ENCODE measurements around the gene TBX2.

The TBX2 gene

DNA sequence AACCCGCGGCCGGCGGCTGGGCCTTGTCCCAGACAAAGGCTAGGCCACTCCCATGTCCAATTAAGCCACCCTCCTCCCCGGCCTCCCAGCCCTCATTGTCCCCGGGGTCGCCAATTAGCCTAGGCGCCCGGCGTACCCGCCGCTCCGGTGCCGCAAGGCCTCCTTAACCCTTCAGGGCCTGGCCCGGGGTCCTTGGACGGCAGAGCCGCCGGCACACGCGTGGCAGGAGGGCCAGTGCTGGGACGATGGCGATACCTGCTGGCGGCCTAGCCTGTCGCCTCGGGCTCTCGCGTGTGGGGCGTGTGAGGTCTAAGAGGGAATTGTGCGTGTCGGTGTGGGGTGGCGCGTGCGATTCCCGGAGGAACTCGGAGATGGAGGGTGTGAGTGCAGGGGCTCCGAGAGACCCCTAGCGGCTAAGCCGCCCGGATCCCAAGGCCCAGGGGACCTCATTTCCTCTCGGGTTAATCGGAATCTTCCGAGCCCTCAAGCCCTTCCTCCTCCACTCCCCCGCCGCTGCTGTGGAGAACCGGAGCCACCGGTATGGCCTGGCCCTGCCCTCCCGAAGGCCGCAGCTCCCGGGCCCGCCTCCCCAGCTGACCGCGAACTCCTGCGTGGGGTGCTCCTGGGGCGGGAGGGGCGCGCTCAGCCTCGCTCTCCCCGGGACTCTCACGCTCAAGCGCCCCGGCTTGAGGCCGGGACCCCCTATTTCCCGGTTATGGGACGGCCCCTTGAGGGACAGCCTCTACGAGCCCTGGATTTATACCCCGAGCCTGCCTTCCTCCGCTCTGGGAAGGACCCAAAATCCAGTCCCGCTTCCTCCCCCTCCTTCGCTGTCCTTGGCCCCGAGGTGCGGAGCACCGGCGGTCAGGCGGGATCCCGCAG is 11.9 kb downstream of the TBX2 start:
- peaks cover 40% of the 10 kb centered on the region for H3K27me3 ChIP-seq (ENCODE audit: insufficient read depth, low read length)

DNA sequence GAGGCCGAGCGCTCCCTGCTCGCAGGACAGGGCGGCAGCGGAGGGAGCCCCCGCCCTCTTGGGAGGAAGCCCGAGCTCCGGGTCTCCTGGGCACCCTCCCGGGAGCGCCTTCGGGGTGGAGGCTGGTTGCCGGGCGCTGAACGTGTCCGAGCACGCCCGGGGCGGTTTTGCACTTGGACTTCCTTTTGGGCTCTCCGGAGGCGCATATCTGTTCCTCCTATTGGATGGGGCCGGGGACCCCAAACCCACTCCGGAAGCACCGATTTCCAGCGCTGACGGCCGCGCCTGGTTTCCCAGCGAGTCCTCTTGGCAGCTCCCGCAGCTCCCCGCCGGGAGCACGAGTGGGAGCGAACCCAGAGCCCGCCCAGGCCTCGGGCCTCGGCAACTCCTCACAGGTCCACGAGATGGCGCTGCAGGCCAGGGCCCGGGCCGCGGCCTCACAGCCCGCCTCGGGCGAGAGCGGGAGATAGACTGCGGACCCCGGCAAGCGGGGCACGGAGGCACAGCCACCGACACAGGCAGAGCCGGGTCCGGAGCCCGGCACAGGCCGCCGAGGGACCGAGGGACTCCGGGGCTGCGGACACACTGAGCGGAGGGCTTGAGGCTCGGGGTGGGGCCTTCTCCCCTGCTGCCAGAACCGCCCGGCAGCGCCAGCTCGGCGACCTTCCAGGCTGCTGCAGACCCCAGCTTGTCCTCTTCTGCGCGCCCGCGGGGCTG is 12.7 kb downstream of the TBX2 start:
- Histone ChIP-seq H3K4me3 (ENCODE audit: low read length) (peak overlapping the region; percentile 50), H2AFZ (ENCODE audit: low read depth, low read length) (peak overlapping the region; percentile 92), H3K4me1 (ENCODE audit: insufficient read depth, low read length) (peaks cover 14% of the 10 kb centered on the region), H3K27me3 (ENCODE audit: insufficient read depth, low read length) (peaks cover 32% of the 10 kb centered on the region), H3K36me3 (ENCODE audit: insufficient read depth, low read length) (no peaks in the 10 kb centered on the region), H3K9me3 (ENCODE audit: low read length) (peaks cover 1% of the 10 kb centered on the region)

More for the DNA sequence above, 11.9 kb downstream of the TBX2 start:
- H3K4me3 ChIP-seq (ENCODE audit: low read length): peak overlapping the region; percentile 50
- peaks cover 14% of the 10 kb centered on the region for H3K4me1 ChIP-seq (ENCODE audit: insufficient read depth, low read length)
- no peaks in the 10 kb centered on the region for H3K36me3 ChIP-seq (ENCODE audit: insufficient read depth, low read length)
- H3K9me3 ChIP-seq (ENCODE audit: low read length): peaks cover 1% of the 10 kb centered on the region
- peak overlapping the region; percentile 92 for H2AFZ ChIP-seq (ENCODE audit: low read depth, low read length)

DNA sequence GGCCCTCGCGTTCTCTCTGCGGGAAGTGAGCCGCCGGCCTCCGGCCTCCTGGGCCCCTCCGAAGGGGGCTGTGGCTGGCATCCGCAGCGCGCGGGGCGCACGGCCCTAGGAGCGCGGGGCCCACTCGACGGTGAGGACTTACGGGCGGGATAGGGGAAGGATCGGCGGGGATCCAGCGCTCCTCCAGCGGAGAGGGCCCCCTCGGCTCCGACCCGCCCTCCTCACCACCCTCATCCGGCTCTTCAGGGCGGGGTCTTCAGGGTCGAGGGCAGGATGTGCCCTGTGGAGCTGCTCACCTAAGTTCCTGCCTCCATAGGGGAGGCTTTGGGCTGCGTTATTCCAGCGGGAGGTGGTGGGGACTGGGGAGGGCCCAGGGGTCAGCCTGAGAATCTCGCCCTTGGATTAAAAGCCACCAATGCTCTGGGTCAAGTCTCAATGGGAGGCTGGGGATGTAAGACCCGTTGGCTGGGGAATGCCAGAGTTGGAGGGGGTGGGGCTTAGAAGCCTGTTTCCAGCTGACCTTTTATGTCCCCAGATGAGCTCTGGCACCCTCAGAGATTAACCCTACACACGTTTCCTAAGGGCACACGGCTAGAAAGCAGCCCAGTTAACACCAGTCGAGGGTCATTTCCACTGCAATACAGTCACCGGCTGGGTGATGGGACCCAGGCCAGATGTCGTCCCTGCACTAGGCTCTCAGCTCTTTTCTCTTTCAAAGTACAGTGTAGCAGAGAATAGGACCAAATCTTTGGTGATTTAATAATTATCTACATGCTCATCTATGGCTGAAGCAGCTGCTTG is 13.4 kb downstream of the TBX2 start:
- H3K36me3 ChIP-seq (ENCODE audit: insufficient read depth, low read length): no peaks in the 10 kb centered on the region
- peaks cover 24% of the 10 kb centered on the region for H3K27me3 ChIP-seq (ENCODE audit: insufficient read depth, low read length)
- peaks cover 14% of the 10 kb centered on the region for H3K4me1 ChIP-seq (ENCODE audit: insufficient read depth, low read length)
- H3K9me3 ChIP-seq (ENCODE audit: low read length): peaks cover 1% of the 10 kb centered on the region
- H2AFZ ChIP-seq (ENCODE audit: low read depth, low read length): peak overlapping the region; percentile 92
- peak overlapping the region; percentile 50 for H3K4me3 ChIP-seq (ENCODE audit: low read length)

DNA sequence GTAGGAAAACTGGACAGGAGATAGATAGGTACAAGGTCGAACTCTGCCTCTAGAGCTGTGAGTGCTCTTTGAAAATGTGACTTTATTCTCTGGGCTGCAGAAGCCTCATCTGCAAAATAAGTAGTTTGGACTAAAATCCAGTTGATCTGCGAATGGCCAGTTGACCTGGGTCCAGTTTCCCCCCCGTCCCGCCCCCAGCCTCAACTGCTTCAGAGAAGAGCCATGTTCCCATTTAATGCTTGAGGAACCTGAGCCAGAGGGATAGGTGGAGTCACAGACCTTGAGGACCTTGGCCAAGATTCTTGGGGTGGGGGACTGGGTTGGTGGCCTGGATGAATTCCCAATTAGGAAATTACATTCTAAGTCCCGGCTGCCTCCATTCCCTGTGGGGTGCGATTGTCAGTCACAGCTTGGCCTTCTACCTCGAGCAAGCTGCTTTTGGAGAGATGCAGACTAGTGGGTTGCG is 14.1 kb downstream of the TBX2 start:
- H3K9me3 ChIP-seq (ENCODE audit: low read length): peaks cover 1% of the 10 kb centered on the region
- H3K4me3 ChIP-seq (ENCODE audit: low read length): no peak overlapping the region
- no peak overlapping the region for H2AFZ ChIP-seq (ENCODE audit: low read depth, low read length)
- no peaks in the 10 kb centered on the region for H3K36me3 ChIP-seq (ENCODE audit: insufficient read depth, low read length)
- peaks cover 18% of the 10 kb centered on the region for H3K27me3 ChIP-seq (ENCODE audit: insufficient read depth, low read length)
- H3K4me1 ChIP-seq (ENCODE audit: insufficient read depth, low read length): peaks cover 11% of the 10 kb centered on the region

DNA sequence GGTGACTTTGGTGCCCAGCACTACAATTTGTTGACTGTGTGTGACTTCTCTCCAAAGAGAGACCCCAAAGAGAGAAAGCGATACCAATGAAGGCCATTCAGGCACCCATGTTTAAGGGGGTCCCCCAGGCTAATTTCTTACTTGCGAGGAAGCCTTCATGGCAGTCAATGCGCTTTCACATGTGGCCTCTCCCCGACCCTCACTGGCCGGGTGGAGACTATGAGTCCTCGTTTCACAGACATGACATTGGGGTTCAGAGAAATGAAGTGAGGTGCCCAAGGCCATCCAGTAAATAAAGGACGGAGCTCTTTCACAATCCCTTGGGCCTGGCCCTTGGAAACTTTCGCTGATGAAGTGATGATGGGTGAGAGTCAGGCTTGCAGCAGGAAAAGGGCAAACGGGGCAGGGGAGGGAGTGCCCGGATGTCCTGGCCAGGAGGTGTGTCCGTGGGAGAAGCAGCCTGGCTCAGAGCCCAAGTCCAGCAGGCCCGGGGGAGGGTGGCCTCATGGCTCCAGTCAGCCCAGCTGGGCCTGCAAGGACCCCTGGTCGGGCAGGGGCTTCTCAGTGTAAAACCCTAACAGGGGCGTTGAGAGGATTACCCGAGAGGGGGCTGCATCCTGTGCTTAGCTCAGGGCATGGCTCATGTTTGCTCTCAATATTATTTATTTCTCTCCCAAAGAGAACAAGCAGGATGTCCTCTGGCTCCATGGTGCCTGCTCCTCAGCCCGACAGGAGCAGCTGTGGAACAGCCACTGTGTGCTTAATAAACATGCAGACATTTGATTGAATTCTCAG is 14.7 kb downstream of the TBX2 start:
- Histone ChIP-seq H3K27me3 (ENCODE audit: insufficient read depth, low read length) (peaks cover 15% of the 10 kb centered on the region), H3K4me1 (ENCODE audit: insufficient read depth, low read length) (peaks cover 9% of the 10 kb centered on the region), H3K4me3 (ENCODE audit: low read length) (no peak overlapping the region), H3K36me3 (ENCODE audit: insufficient read depth, low read length) (no peaks in the 10 kb centered on the region), H3K9me3 (ENCODE audit: low read length) (peaks cover 1% of the 10 kb centered on the region), H2AFZ (ENCODE audit: low read depth, low read length) (no peak overlapping the region)

DNA sequence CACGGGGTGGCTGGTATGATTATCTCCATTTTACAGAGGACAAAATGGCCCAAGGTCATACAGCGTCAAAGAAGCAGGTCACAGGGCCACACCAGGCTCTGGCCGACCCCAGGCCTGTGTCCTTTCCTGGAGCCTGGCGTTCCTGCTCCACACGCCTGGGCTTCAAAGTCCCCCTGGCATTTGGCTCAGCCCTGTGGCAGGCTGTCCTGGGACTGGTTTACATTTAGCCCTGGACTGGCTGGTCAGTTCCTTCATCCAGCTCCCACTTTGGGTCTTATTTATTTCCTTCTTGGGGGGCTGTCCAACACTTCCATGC is 15.3 kb downstream of the TBX2 start:
- peaks cover 9% of the 10 kb centered on the region for H3K4me1 ChIP-seq (ENCODE audit: insufficient read depth, low read length)
- H2AFZ ChIP-seq (ENCODE audit: low read depth, low read length): no peak overlapping the region
- H3K4me3 ChIP-seq (ENCODE audit: low read length): no peak overlapping the region
- H3K9me3 ChIP-seq (ENCODE audit: low read length): peaks cover 1% of the 10 kb centered on the region
- peaks cover 13% of the 10 kb centered on the region for H3K27me3 ChIP-seq (ENCODE audit: insufficient read depth, low read length)
- no peaks in the 10 kb centered on the region for H3K36me3 ChIP-seq (ENCODE audit: insufficient read depth, low read length)

DNA sequence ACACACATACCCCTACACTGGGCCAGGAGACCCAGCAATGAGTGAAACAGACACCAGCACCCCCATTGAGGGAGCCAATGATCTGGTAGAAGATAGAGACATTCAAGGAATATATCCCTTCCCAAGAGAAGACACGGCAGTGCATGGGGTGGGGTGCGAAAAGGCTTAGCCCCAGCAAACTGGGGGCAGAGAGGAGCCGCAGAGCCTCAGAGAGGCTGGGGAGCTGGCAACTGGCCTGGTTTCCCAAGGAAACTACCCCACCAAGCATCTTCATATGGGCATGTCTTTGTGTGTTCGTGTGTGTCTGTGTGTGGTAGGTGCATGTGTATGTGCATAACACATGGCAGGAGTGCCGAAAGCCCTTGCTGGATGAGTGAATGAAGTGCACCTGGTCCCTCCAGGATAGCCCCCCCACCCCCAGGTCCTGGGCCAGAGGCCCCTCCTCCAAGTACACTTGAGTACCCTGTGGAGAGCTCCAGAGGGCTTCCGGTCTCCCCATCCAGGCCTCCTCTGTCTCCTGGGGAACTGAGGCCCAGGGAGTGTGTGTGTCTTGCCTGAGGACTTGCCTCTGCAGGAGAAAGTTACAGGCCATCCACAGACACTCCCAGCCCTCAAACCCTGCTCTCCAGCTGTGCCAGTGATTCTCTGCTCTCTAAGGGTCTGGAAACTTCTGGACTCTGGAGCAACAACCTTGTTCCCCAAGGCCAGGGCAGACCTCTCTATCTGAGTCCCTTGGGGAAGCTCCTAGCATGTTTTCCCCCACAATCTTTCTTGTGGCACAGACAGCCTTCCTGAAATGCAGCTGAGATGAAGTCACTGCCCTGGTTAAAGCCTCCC is 15.9 kb downstream of the TBX2 start:
- Histone ChIP-seq H2AFZ (ENCODE audit: low read depth, low read length) (no peak overlapping the region), H3K4me1 (ENCODE audit: insufficient read depth, low read length) (peaks cover 4% of the 10 kb centered on the region), H3K36me3 (ENCODE audit: insufficient read depth, low read length) (no peaks in the 10 kb centered on the region), H3K4me3 (ENCODE audit: low read length) (no peak overlapping the region), H3K27me3 (ENCODE audit: insufficient read depth, low read length) (peaks cover 6% of the 10 kb centered on the region), H3K9me3 (ENCODE audit: low read length) (peaks cover 1% of the 10 kb centered on the region)

DNA sequence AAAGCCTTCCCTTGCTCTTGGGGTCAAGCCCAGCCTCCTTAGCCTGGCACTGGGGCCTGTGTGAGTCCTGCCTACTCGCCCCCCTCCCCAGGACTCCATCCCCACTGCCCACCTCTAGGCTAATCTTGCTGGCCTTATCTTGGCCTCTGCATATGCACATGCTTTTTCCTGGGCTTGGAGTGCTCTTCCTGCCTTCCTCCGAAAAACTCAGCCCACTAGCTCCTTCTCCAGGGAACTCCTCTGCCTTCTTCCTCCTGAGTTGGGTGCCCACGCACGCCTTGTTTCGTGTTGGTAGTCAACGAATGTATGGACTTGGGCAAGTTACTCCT is 16.5 kb downstream of the TBX2 start:
- H3K4me3 ChIP-seq (ENCODE audit: low read length): no peak overlapping the region
- peak overlapping the region; percentile 82 for H2AFZ ChIP-seq (ENCODE audit: low read depth, low read length)
- H3K27me3 ChIP-seq (ENCODE audit: insufficient read depth, low read length): peaks cover 6% of the 10 kb centered on the region

DNA sequence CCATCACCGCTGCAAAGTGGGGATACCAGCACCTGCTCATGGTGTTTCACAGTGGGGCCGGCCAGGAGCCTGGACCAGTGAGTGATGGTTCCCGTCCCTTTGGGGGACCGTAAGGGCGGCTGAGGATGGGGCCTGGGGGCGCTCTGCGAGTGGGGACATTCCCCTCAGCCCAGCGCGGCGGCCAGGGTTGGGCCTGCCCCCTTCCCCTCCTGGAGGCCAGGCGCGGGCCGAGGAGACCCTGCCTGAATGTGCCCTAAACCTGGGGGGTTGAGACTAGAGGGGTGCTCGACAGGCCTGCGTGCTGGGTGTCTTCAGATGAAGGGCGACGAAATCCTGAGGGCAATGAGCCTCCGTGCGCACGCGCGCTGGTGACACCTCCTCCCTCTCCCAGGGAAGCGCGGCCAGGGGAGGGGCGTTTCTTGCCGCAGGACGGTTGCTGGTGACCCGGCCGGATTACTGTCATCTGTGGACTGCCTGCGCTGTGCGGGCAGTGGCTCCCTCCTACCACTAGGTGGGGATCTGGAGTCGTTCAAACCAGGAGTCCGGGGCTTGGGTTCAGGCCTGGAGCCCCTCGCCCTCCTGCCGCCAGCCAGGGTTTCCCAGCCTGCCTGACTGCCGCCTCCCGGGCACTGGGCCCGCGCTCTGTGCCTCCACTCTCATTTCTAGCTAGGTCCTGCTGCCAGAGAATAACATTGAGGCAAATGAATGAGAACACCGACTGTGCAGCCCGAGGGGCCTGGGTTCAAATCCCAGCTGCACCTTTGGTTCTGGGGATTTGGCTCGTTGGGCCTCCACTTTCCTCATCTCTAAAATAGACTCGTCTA is 17.1 kb downstream of the TBX2 start:
- peaks cover 5% of the 10 kb centered on the region for H3K27me3 ChIP-seq (ENCODE audit: insufficient read depth, low read length)

More for the DNA sequence above, 16.5 kb downstream of the TBX2 start:
- peaks cover 2% of the 10 kb centered on the region for H3K4me1 ChIP-seq (ENCODE audit: insufficient read depth, low read length)
- peaks cover 1% of the 10 kb centered on the region for H3K9me3 ChIP-seq (ENCODE audit: low read length)
- H3K36me3 ChIP-seq (ENCODE audit: insufficient read depth, low read length): no peaks in the 10 kb centered on the region

DNA sequence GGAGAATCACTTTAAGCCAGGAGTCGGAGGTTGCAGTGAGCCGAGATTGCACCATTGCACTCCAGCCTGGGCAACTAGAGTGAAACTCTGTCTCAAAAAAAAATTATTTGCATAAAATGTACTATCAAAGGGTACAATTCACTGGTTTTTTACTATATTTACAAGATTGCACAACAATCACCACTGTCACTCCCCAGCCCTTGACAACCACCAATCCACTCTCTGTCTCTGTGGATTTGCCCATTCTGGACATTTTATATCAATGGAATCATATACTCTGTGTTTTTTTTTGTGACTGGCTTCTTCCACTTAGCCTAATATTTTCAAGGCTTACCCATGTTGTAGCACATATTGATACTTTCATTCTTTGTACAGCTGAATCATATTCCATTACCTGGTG is 18.8 kb downstream of the TBX2 start:
- Histone ChIP-seq H3K36me3 (ENCODE audit: insufficient read depth, low read length) (no peaks in the 10 kb centered on the region), H3K9me3 (ENCODE audit: low read length) (peaks cover 1% of the 10 kb centered on the region), H2AFZ (ENCODE audit: low read depth, low read length) (no peak overlapping the region), H3K4me3 (ENCODE audit: low read length) (no peak overlapping the region), H3K4me1 (ENCODE audit: insufficient read depth, low read length) (no peaks in the 10 kb centered on the region), H3K27me3 (ENCODE audit: insufficient read depth, low read length) (peaks cover 3% of the 10 kb centered on the region)

More for the DNA sequence above, 17.1 kb downstream of the TBX2 start:
- H2AFZ ChIP-seq (ENCODE audit: low read depth, low read length): peak overlapping the region; percentile 82
- peak overlapping the region; percentile 20 for H3K4me3 ChIP-seq (ENCODE audit: low read length)
- H3K4me1 ChIP-seq (ENCODE audit: insufficient read depth, low read length): peaks cover 2% of the 10 kb centered on the region
- no peaks in the 10 kb centered on the region for H3K36me3 ChIP-seq (ENCODE audit: insufficient read depth, low read length)
- H3K9me3 ChIP-seq (ENCODE audit: low read length): peaks cover 1% of the 10 kb centered on the region

DNA sequence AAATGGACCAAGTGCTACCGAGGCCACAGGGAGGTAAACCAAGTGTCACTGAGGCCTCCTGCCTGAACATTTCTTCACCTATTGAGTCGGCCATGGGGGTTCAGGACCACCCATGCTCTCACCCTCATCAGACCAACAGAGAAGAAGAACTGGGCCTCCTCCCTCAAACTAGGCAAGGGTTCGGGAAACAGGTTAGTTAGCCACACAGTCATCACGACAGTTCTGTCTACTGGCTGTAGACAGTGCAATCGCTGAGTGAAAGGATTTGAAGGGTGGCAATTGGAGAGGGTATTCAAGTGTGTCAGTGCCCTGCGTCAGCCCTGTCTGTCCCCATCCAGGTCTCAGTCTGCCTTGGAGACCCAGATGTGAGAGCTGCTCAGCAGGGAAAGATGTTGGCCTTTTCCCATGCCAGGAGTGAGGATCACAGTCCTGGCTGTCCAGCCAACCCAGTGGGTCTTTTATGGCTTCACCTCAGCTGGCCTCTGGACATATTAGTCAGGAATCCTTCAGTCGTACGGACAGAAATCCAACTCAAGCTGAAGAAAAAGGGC is 19.9 kb downstream of the TBX2 start:
- no peak overlapping the region for H2AFZ ChIP-seq (ENCODE audit: low read depth, low read length)
- H3K9me3 ChIP-seq (ENCODE audit: low read length): no peaks in the 10 kb centered on the region
- H3K4me1 ChIP-seq (ENCODE audit: insufficient read depth, low read length): no peaks in the 10 kb centered on the region
- H3K27me3 ChIP-seq (ENCODE audit: insufficient read depth, low read length): peaks cover 8% of the 10 kb centered on the region
- H3K4me3 ChIP-seq (ENCODE audit: low read length): no peak overlapping the region
- no peaks in the 10 kb centered on the region for H3K36me3 ChIP-seq (ENCODE audit: insufficient read depth, low read length)

Data from neuron (in vitro differentiated cells).